ENCODE results near the gene RNF151. TPM values are rescaled to one million over a fixed set of nuclear protein-coding genes. Genes with fewer than 3 reads are reported as not detected.

The RNF151 gene
- total RNA-seq, 2 donors from 2014 or later, result not detected

- H3K4me3 ChIP-seq, result peak overlapping the region; percentile 19 to 55
- DNase-seq (ENCODE audit: low spot score), result no peak
- TF ChIP-seq CTCF (IDR thresholded peaks at IDR 0.05), result no peak
- peaks cover 0 to 33% of the 10 kb centered on the region in 2 donors for H3K4me1 ChIP-seq
- no peaks in the 10 kb centered on the region for H3K9me3 ChIP-seq
- H3K36me3 ChIP-seq, result peaks cover under 1% of the 10 kb centered on the region
- peaks cover 16 to 26% of the 10 kb centered on the region in 2 donors for H3K27me3 ChIP-seq
- peak overlapping the region in 1 of 2 donors; percentile 24 for H3K27ac ChIP-seq
Observed at GRCh38 chr16:1991588-1991947, 24.9 kb downstream of the RNF151 start.

- Histone ChIP-seq H3K27me3 (peaks cover 16 to 26% of the 10 kb centered on the region in 2 donors), H3K9me3 (no peaks in the 10 kb centered on the region), H3K27ac (peak overlapping the region in 1 of 2 donors; percentile 24), H3K4me1 (peaks cover 0 to 33% of the 10 kb centered on the region in 2 donors), H3K4me3 (peak overlapping the region; percentile 19 to 55), H3K36me3 (peaks cover 2% of the 10 kb centered on the region)
- TF ChIP-seq CTCF (IDR thresholded peaks at IDR 0.05), result no peak
- peak; percentile 90 for DNase-seq (ENCODE audit: low spot score)
Observed at GRCh38 chr16:1991948-1992703, 25.5 kb downstream of the RNF151 start.

- H3K36me3 ChIP-seq, result peaks cover 4% of the 10 kb centered on the region
- H3K4me3 ChIP-seq, result peak overlapping the region in 1 of 2 donors; percentile 55
- H3K27ac ChIP-seq, result no peak overlapping the region
- H3K9me3 ChIP-seq, result no peaks in the 10 kb centered on the region
- no peak for TF ChIP-seq CTCF (IDR thresholded peaks at IDR 0.05)
- peaks cover 16 to 26% of the 10 kb centered on the region in 2 donors for H3K27me3 ChIP-seq
- no peak for DNase-seq (ENCODE audit: low spot score)
- H3K4me1 ChIP-seq, result peaks cover 0 to 33% of the 10 kb centered on the region in 2 donors
Observed at GRCh38 chr16:1992704-1993317, 26.2 kb downstream of the RNF151 start.

GRCh38 chr16:1993731-1994131 is 27.1 kb downstream of the RNF151 start:
- DNase-seq (ENCODE audit: low spot score), result no peak
- Histone ChIP-seq H3K36me3 (peaks cover 13% of the 10 kb centered on the region), H3K27ac (no peak overlapping the region), H3K9me3 (no peaks in the 10 kb centered on the region), H3K27me3 (peaks cover 16 to 24% of the 10 kb centered on the region in 2 donors), H3K4me3 (no peak overlapping the region), H3K4me1 (peaks cover 0 to 33% of the 10 kb centered on the region in 2 donors)
- no peak for TF ChIP-seq CTCF (IDR thresholded peaks at IDR 0.05)

GRCh38 chr16:1997494-1998359 is 31.1 kb downstream of the RNF151 start:
- no peaks in the 10 kb centered on the region for H3K9me3 ChIP-seq
- H3K4me3 ChIP-seq, result no peak overlapping the region
- H3K27ac ChIP-seq, result no peak overlapping the region
- DNase-seq (ENCODE audit: low spot score), result no peak
- no peaks in the 10 kb centered on the region for H3K4me1 ChIP-seq
- peaks cover 51% of the 10 kb centered on the region for H3K36me3 ChIP-seq
- H3K27me3 ChIP-seq, result no peaks in the 10 kb centered on the region
- no peak for TF ChIP-seq CTCF (IDR thresholded peaks at IDR 0.05)

Data from right atrium auricular region (tissue), 2 donors.